ENCODE measurements around the gene LTA4H.

The LTA4H gene

DNA sequence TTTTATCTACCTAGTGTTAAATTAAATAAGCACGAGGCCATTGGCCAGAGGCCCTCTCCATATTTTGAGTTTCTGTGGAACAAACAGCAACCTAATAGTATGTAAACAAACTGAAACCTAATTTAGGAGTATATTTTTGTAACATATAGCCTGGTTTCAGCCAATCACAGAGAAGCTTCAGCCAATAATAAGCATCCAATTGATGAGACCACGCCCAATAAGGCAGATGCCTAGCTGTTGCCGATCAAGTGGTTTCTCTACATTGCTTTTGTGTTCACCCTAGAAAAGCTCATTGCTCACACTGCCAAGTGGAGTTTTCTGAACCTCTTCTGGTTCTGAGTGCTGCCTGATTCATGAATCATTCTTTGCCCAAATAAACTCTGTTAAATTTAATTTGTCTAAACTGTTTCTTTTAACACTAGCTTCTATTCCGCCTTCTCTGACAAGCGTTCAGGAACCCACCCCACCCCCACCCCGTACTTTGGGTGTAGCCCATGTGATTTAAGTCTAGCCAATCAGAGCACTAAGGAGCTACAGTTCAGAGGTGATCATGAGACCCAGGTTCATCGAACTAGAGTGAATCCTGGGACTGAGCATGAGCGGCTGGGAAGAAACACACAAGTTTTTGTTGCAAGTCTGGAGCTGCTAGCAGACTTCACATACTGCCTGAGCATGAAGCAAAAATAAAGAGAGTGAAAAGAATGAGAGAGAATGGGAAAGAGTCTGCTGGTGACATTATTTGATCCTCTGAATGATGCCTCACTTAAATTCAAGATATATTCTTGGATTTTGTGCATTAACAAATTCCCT is 21.5 kb upstream of the LTA4H start:
- TF ChIP-seq POLR2A (IDR thresholded peaks at IDR 0.05; ENCODE audit: low read depth, low read length) (no peak), TAF1 (IDR thresholded peaks at IDR 0.05; ENCODE audit: borderline replicate concordance, low read depth, low read length) (no peak), POLR2AphosphoS5 (IDR thresholded peaks at IDR 0.05; ENCODE audit: low read depth, low read length) (no peak)
- FAIRE-seq (no peak), DNase-seq (ENCODE audit: insufficient read length) (no peak)

DNA sequence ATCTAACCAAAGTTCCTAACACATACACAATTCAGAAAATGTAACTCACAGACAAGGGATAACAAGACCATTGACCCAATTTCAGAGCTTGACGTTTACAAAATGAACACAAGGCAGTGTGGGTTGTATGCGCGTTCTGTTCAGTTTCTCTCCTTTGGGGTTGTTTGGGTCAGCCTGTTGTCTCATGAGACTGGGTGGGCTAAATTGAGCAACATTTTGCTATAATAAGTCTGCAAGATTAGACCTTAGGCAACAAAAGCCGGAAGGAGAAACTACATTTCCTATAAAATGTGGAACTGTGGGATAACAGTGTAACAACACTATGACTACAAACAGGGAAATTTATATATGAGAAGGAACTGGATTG is 18.8 kb upstream of the LTA4H start:
- DNase-seq (ENCODE audit: insufficient read length) (no peak), FAIRE-seq (no peak)
- TF ChIP-seq POLR2AphosphoS5 (IDR thresholded peaks at IDR 0.05; ENCODE audit: low read depth, low read length): no peak
- TF ChIP-seq TAF1 (IDR thresholded peaks at IDR 0.05; ENCODE audit: borderline replicate concordance, low read depth, low read length): no peak
- no peak for TF ChIP-seq POLR2A (IDR thresholded peaks at IDR 0.05; ENCODE audit: low read depth, low read length)

DNA sequence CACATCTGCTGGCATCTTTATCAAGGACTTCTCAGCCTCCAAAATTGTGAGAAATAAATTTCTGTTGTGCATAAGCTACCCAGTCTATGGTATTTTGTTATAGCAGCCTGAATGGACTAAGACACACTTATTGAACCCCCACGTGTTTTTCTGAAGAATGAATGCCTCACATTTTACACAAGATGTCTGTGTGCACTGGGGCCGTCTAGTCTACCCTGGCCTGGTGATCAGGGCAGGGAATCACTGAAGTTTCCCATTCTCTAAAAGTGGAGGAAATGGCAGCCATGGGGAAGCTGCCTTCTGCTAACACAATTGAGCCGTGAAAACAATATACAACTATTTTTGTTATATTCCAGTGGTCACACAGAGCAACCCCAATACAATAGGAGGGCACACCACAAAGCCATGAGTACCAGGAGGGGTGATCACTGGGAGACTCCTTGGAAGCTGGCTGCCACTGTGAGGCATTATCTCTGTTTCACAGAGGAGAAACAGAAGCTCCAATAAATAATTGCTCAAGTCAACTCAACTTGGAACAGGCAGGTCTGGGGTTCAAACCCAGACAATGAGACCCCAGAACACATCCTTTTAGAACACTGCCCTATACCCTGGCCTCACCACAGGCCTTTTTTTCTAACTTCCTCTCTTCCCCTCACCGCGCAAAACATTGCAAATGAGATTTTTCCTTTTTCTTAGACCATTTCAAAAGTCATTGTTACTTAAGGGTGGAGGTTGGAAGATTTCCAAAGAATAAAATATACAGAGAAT is 18.3 kb upstream of the LTA4H start:
- FAIRE-seq (no peak), DNase-seq (ENCODE audit: insufficient read length) (no peak)
- no peak for TF ChIP-seq POLR2AphosphoS5 (IDR thresholded peaks at IDR 0.05; ENCODE audit: low read depth, low read length)
- no peak for TF ChIP-seq POLR2A (IDR thresholded peaks at IDR 0.05; ENCODE audit: low read depth, low read length)
- TF ChIP-seq TAF1 (IDR thresholded peaks at IDR 0.05; ENCODE audit: borderline replicate concordance, low read depth, low read length): no peak

DNA sequence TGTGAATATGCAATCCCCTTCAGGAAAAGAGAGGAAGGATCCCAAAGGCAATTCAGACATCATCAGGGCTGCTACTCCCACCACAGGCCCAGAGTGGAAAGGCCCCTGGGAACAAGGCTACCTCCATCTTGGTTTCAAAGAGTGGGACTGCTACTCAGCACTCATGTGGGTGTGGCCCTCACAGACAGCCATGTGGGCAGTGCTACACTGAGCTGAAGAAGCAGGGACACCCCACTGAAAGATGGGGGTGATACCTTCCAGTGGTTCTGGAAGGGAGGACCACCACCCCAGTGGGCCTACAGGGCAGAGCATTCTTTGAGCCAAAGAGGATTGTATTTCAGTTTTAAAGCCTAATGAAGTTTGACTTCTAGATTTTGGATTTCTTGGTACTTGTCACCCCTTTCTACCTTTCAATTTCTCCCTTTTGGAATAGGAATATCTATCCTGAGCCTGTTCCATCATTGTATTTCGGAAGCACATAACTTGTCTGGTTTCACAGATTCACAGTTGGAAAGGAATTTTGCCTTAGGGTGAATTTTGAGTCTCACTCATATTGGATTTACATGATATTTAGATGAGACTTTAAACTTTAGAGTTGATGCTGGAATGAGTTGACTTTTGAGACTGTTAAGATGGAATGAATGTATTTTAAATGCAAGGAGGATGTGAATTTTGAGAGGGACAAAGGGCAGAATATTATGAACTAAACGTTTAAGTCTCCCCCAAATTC is 16.5 kb upstream of the LTA4H start:
- TF ChIP-seq POLR2A (IDR thresholded peaks at IDR 0.05; ENCODE audit: low read depth, low read length) (no peak), TAF1 (IDR thresholded peaks at IDR 0.05; ENCODE audit: borderline replicate concordance, low read depth, low read length) (no peak), POLR2AphosphoS5 (IDR thresholded peaks at IDR 0.05; ENCODE audit: low read depth, low read length) (no peak)
- DNase-seq (ENCODE audit: insufficient read length): no peak
- no peak for FAIRE-seq

DNA sequence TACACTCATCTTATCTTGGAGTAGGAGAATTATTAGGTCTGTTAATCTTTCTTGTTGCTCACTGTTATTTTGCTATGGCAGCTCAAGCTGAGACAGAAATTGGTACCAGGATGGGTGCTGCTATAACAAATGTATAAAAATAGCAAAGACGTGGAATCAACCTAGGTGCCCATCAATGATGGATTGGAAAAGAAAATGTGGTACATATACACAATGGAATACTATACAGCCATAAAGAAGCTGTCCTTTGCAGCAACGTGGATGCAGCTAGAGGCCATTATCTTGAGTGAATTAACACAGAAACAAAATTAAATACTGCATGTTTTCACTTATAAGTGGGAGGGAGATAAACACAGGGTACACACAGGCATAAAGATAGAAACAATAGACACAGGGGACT is 14.8 kb upstream of the LTA4H start:
- DNase-seq (ENCODE audit: insufficient read length) (no peak), FAIRE-seq (no peak)
- TF ChIP-seq POLR2A (IDR thresholded peaks at IDR 0.05; ENCODE audit: low read depth, low read length): no peak
- TF ChIP-seq TAF1 (IDR thresholded peaks at IDR 0.05; ENCODE audit: borderline replicate concordance, low read depth, low read length): no peak
- TF ChIP-seq POLR2AphosphoS5 (IDR thresholded peaks at IDR 0.05; ENCODE audit: low read depth, low read length): no peak

DNA sequence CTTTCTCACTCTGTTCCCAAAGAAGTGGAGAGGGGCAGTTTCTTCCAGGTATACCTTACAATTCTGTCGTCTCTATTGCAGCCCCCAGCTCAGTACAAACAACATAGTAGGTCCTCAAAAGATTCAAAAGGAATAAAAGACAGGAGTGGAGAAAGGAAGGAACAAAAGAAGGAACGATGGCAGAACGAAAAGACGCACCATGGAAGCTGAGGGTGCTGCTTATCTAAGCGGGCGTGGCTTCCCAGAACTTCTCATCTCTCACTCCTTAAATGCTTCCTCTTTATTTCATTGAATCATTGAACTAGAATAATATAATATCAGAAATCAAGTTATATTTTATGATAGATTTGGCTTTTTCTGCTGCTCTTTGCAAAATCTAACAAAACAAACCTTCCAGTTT is 13.7 kb upstream of the LTA4H start:
- FAIRE-seq (no peak), DNase-seq (ENCODE audit: insufficient read length) (no peak)
- TF ChIP-seq POLR2A (IDR thresholded peaks at IDR 0.05; ENCODE audit: low read depth, low read length): no peak
- TF ChIP-seq TAF1 (IDR thresholded peaks at IDR 0.05; ENCODE audit: borderline replicate concordance, low read depth, low read length): no peak
- no peak for TF ChIP-seq POLR2AphosphoS5 (IDR thresholded peaks at IDR 0.05; ENCODE audit: low read depth, low read length)

DNA sequence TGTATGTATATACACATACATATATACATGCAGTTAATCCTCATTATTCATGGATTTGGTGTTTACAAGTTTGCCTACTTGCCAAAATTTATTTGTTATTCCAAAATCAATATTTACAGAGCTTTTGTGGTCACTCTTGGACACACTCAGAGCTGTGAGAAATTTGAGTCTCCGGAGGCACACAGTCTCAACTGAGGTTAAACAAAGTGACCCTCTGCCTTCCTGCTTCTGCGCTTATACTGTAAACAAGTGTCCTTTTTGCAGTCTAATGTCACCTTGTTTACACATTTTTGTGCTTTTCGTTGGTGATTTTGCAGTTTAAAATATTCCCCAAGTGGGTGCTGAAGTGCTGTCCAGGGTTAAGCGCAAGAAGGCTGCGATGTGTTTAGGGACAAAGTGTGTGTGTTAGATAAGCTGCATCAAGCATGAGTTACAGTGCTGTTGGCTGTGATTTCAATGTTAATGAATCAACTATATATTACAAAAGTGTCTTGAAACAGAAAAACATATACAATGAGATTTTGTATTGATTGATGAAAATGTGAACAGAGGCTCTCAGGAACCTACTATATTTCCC is 13.1 kb upstream of the LTA4H start:
- no peak for TF ChIP-seq TAF1 (IDR thresholded peaks at IDR 0.05; ENCODE audit: borderline replicate concordance, low read depth, low read length)
- DNase-seq (ENCODE audit: insufficient read length) (no peak), FAIRE-seq (no peak)

DNA sequence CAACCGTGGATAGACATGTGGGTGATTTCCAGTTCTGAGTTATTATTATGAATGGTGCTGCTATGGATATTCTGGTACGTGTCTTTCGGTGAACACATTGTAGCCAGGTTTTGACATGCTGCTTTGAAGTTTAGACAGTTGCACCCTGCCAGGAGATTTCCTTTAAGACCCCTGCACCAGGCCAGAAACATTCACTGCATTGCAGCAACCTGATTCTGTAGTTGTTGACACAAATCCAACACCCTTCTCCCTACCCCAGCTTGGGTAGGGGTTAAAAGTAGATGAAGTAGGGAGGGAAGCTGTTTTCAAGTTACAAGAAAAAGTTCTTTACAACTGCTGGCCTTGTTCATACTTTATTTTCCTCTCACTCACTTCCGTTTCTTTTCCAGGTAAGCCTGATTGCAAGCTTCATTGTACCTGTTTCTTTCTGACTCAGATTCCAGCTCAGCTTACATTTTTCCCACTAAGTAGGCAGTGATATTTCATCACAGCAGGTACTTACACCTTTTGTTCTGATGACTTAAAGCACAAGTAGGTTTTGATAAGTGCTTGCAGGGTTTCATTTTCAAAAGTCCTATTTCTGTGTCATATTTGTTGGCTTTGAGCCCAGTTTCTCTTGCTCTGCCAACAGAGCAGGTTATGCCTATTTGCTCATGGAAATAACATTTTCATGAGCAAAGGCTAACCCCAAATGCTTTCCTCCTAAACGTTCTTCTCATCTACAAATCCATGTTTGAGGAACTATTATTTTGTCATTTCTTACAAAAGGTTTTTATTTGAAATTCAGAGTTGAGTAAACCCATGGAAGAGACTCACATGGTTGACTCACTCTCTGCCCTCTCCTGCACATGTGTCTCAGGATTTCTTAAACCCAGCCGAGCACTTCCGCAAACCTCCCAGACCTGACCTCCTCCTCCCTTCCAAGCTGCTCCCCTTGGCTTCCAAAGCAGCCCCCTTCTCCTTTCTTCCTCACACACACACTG is 12.1 kb upstream of the LTA4H start:
- no peak for TF ChIP-seq TAF1 (IDR thresholded peaks at IDR 0.05; ENCODE audit: borderline replicate concordance, low read depth, low read length)
- TF ChIP-seq POLR2A (IDR thresholded peaks at IDR 0.05; ENCODE audit: low read depth, low read length): no peak
- no peak for TF ChIP-seq POLR2AphosphoS5 (IDR thresholded peaks at IDR 0.05; ENCODE audit: low read depth, low read length)
- no peak for DNase-seq (ENCODE audit: insufficient read length)
- peak; percentile 82 for FAIRE-seq

DNA sequence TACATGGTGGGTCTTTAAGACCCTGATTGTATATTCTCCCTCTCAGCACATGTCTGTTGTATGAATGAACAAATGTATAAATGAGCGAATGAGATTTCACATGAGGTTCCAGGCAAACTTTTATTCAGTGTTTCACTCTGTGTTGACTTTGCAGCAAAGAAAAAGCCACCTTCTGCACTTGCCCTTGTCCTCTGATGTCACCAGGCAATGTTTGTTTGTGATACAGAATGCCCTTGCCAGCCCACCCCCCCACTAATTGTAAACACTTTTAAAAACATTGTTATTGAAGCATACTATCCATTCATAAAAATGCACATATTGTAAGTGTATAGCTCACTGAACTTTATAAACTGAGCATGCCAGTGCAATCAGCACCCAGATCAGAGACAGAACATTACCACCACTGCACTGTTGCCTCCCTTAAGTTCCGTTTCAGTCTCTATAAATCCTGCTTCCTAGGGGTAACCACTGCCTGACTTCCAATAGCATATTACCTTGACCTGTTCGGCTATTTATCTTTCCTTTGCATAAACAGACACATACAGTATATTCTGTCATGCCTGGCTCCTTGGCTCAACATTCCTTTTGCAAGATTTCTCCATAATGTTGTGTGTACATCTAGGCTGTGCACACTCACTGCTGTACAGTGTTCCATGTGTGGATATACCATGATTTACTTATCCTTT is 11.3 kb upstream of the LTA4H start:
- FAIRE-seq: no peak
- TF ChIP-seq POLR2A (IDR thresholded peaks at IDR 0.05; ENCODE audit: low read depth, low read length): no peak
- no peak for TF ChIP-seq TAF1 (IDR thresholded peaks at IDR 0.05; ENCODE audit: borderline replicate concordance, low read depth, low read length)
- no peak for TF ChIP-seq POLR2AphosphoS5 (IDR thresholded peaks at IDR 0.05; ENCODE audit: low read depth, low read length)

DNA sequence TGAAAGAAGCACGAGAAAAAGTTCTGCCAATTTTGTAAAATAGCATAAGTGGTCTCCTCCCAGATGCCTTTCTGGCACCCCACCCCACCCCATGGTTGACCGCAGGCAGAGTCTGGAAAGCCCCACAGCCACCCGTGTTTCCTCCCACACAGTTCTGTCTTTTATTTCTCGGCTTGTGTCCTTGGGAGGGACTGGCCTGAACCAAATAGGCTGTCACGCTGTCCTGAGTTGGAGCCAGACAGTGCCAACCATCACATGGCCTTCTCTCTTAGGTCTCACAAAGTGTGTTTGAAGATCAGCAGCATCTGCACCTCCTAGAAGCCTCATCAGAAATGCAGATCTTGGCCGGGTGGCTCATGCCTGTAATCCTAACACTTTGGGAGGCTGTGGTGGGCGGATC is 10.2 kb upstream of the LTA4H start:
- FAIRE-seq (no peak), DNase-seq (ENCODE audit: insufficient read length) (no peak)
- TF ChIP-seq POLR2A (IDR thresholded peaks at IDR 0.05; ENCODE audit: low read depth, low read length) (no peak), POLR2AphosphoS5 (IDR thresholded peaks at IDR 0.05; ENCODE audit: low read depth, low read length) (no peak)

More for the DNA sequence above, 11.3 kb upstream of the LTA4H start:
- DNase-seq (ENCODE audit: insufficient read length): no peak

All from GM12892 (cell line).